OCI-LY7 (cell line): ENCODE measurements around the gene ZFAND2B. TPM values are rescaled to one million over a fixed set of nuclear protein-coding genes. Genes with fewer than 3 reads are reported as not detected.
"Not testable (repeated sequence)": the region's sequence is repeated elsewhere in the genome, so short reads cannot be mapped to it uniquely, and the experiment has no call there.

Experiments
- BruUV-seq: library from RNA; stranded (reverse); fragments of 400-500 nt; replicated peaks from 2 replicates; lab custom pipeline; 2021; lab: Mats Ljungman, UMichigan
- CTCF ChIA-PET: fragments of 300-600 bp; sonication (Branson Sonifier 250); formaldehyde crosslinking; loops from one replicate; lab custom pipeline; 2022; ENCODE audit warnings: antibody characterized with exemption; ENCODE audit not compliant: unreplicated experiment; lab: Charles Lee
- POLR2A ChIA-PET: fragments of 300-600 bp; sonication (Branson Sonifier 250); formaldehyde crosslinking; loops from one replicate; lab custom pipeline; 2022; ENCODE audit warnings: antibody characterized with exemption; lab: Charles Lee
- DNase-seq: peaks from one replicate; pipeline ENCODE4 v3.0.0-alpha.2; 2015; ENCODE audit warnings: low spot score
- H2AFZ ChIP-seq: fragments of 200-600 bp; sonication (generic), shearing (Covaris generic); 2 replicates; pipeline ENCODE4 v1.6.1; 2014; ENCODE audit warnings: mild to moderate bottlenecking, antibody characterized with exemption, low read length, moderate library complexity
- H3K27ac ChIP-seq: fragments of 200-600 bp; sonication (generic); 2 replicates; pipeline ENCODE4 v1.5.1; 2014; ENCODE audit warnings: mixed run types, low read depth, mild to moderate bottlenecking, moderate library complexity, low read length, inconsistent platforms; ENCODE audit not compliant: poor library complexity, severe bottlenecking
- H3K36me3 ChIP-seq: fragments of 200-600 bp; sonication (generic); 2 replicates; pipeline ENCODE4 v1.6.1; 2014; ENCODE audit warnings: mild to moderate bottlenecking, antibody characterized with exemption, low read length, moderate library complexity, mixed read lengths; ENCODE audit not compliant: insufficient read depth
- H3K4me1 ChIP-seq: fragments of 200-600 bp; sonication (generic); 2 replicates; pipeline ENCODE4 v1.5.1; 2014; ENCODE audit warnings: mild to moderate bottlenecking, low read length; ENCODE audit not compliant: insufficient read depth, poor library complexity, severe bottlenecking
- H3K4me2 ChIP-seq: fragments of 200-600 bp; sonication (generic); 2 replicates; pipeline ENCODE4 v1.6.1; 2014; ENCODE audit warnings: mild to moderate bottlenecking, low read length
- H3K4me3 ChIP-seq: fragments of 200-600 bp; sonication (generic); 2 replicates; pipeline ENCODE4 v1.5.1; 2014; ENCODE audit warnings: mild to moderate bottlenecking, low read depth, low read length; ENCODE audit not compliant: poor library complexity, severe bottlenecking
- H3K79me2 ChIP-seq: fragments of 200-600 bp; sonication (generic); 2 replicates; pipeline ENCODE4 v1.6.1; 2016; ENCODE audit warnings: low read depth, mild to moderate bottlenecking, low read length, moderate library complexity, mixed read lengths; ENCODE audit not compliant: insufficient read depth
- H3K9me2 ChIP-seq: fragments of 200-600 bp; sonication (generic); 2 replicates; pipeline ENCODE4 v1.6.1; 2016; ENCODE audit warnings: mild to moderate bottlenecking, low read length, mixed read lengths; ENCODE audit not compliant: insufficient read depth
- H3K9me3 ChIP-seq: fragments of 200-600 bp; sonication (generic); 2 replicates; pipeline ENCODE4 v1.6.1; 2014; ENCODE audit warnings: mild to moderate bottlenecking, mixed run types, low read length, mixed read lengths
- H4K20me1 ChIP-seq: fragments of 200-600 bp; sonication (generic); 2 replicates; pipeline ENCODE4 v1.6.1; 2014; ENCODE audit warnings: mild to moderate bottlenecking, antibody characterized with exemption, low read length, moderate library complexity, mixed read lengths; ENCODE audit not compliant: insufficient read depth
- EZH2phosphoT487 ChIP-seq: fragments of 200-600 bp; sonication (generic); IDR thresholded peaks from 2 replicates; pipeline ENCODE4 v1.6.1; 2018; ENCODE audit warnings: low read depth, borderline replicate concordance, mild to moderate bottlenecking, mixed run types, antibody characterized with exemption, low read length, moderate library complexity, mixed read lengths
- intact Hi-C: fragments of 100-400 bp; cut with micrococcal nuclease; formaldehyde crosslinking; loops from one replicate; pipeline ENCODE4 v1.10.0; 2022; ENCODE audit not compliant: unreplicated experiment
- total RNA-seq, 2 experiments: library from RNA; depleted of rRNA in 1 of 2; stranded (reverse); fragments of >200 nt in 1 of 2; shearing (Covaris generic) in 1 of 2; gene quantifications; 2 replicates each; pipeline ENCODE4 v1.2.3, GENCODE V29; 2014 to 2022
- TF ChIP-seq, protein P1 (sequence below): fragments of 200-600 bp; sonication (generic); conservative IDR thresholded peaks from 2 replicates; pipeline ENCODE4 v1.5.1; 2014; ENCODE audit warnings: mild to moderate bottlenecking, antibody characterized with exemption, low read length, moderate library complexity, mixed read lengths

The ZFAND2B gene
- total RNA-seq, 2 experiments from 2014 or later = 35.9 to 51.6 TPM

DNA sequence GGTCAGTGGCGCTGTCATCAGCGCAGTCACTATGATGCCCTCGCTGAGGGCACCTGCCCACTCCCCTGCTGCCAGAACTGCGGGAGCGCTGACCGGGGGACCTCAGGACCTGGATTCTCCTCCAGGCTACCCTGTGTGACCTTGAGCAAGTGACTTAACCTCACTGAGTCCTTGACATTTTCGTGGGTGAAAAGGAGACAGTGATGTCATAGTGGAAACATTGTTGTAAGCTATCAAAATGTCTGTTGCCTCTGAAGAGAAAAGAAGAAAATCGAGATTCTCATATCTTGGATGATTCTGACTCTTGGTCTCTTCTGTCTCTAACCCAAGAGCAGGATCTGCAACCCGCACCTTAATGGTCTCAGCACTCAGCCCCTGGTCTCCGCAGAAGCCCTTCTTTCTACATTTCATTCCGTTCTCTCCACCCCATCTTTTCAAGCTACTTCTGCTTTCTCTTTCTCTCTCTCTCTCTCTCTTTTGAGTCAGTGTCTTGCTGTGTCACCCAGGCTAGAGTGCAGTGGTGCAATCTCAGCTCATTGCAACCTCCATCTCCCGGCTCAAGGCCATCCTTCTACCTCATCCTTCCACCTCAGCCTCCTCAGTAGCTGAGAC, 48.1 kb downstream of the ZFAND2B start:
- Histone ChIP-seq H2AFZ (peak overlapping the region; percentile 49; the same call in 1 of the 2 replicates), H3K27ac (peak overlapping the region; percentile 96), H3K4me1 (peaks cover 40% of the 10 kb centered on the region), H3K36me3 (peaks cover 27% of the 10 kb centered on the region), H4K20me1 (no peaks in the 10 kb centered on the region), H3K4me3 (peak overlapping the region; percentile 87), H3K4me2 (peak overlapping the region; percentile 93), H3K9me2 (no peaks in the 10 kb centered on the region), H3K9me3 (no peaks in the 10 kb centered on the region), H3K79me2 (peaks cover 27% of the 10 kb centered on the region)
- ChIA-PET CTCF (interaction anchor here (0.6 to 2.6 kb wide), 2 partner anchors 23 to 37 kb away, joined by 3 to 7 read pairs; partner anchors contain the start of gene DNAJB2), POLR2A (interaction anchor here (1.0 to 1.9 kb wide), 7 partner anchors 9 to 48 kb away, joined by 3 to 15 read pairs (median 4); partner anchors contain the start of genes ANKZF1, ATG9A, GLB1L and STK16)
- no peak for TF ChIP-seq EZH2phosphoT487
- TF ChIP-seq, protein P1, sequence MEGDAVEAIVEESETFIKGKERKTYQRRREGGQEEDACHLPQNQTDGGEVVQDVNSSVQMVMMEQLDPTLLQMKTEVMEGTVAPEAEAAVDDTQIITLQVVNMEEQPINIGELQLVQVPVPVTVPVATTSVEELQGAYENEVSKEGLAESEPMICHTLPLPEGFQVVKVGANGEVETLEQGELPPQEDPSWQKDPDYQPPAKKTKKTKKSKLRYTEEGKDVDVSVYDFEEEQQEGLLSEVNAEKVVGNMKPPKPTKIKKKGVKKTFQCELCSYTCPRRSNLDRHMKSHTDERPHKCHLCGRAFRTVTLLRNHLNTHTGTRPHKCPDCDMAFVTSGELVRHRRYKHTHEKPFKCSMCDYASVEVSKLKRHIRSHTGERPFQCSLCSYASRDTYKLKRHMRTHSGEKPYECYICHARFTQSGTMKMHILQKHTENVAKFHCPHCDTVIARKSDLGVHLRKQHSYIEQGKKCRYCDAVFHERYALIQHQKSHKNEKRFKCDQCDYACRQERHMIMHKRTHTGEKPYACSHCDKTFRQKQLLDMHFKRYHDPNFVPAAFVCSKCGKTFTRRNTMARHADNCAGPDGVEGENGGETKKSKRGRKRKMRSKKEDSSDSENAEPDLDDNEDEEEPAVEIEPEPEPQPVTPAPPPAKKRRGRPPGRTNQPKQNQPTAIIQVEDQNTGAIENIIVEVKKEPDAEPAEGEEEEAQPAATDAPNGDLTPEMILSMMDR = 0 out of 2 replicates have a peak, but pooled peaks have one; percentile 21
- peak; percentile 56 for DNase-seq
- no TSS peak for BruUV-seq
- intact Hi-C loops = loop anchor here (1.0 to 10.0 kb wide), 2 partner anchors 41 to 360 kb away; no protein-coding TSS in a partner anchor

DNA sequence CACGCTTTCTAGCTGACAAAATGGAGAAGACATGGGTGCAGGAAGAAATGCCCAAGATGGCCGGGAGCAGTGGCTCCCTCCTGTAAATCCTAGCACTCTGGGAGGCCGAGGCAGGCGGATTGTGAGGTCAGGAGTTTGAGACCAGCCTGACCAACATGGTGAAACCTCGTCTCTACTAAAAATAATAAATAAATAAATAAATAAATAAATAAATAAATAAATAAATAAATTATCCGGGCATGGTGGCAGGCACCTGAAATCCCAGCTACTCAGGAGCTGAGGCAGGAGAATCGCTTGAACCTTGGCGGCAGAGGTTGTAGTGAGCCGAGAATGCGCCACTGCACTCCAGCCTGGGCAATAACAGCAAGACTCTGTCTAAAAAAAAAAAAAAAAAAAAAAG, 52.4 kb downstream of the ZFAND2B start:
- H3K4me2 ChIP-seq, DNase-seq, H3K79me2 ChIP-seq, BruUV-seq, H3K4me3 ChIP-seq, H3K9me2 ChIP-seq, H3K9me3 ChIP-seq, H3K36me3 ChIP-seq, H2AFZ ChIP-seq, H4K20me1 ChIP-seq, H3K27ac ChIP-seq, CTCF ChIA-PET: not testable (repeated sequence)
- intact Hi-C loops = loop anchor here (10.0 kb wide), 1 partner anchor 364 kb away; no protein-coding TSS in a partner anchor
- POLR2A ChIA-PET = interaction anchor here (0.9 to 1.4 kb wide), 2 partner anchors 10 to 15 kb away, joined by 4 to 6 read pairs; no protein-coding TSS in a partner anchor
- peaks cover 19% of the 10 kb centered on the region for H3K4me1 ChIP-seq

Other genes starting within 250 kb of the ZFAND2B start
- gene CDK5R2, start 247.1 kb upstream of the ZFAND2B start, total RNA-seq (2014; rRNA removed; shearing (Covaris generic)) = 0.09 and 0.41 TPM in 2 replicates
- 0.57 and 0.63 TPM in 2 replicates for gene CDK5R2, start 247.1 kb upstream of the ZFAND2B start, total RNA-seq (2022)
- not detected in 2 replicates for gene FEV, start 221.6 kb upstream of the ZFAND2B start, total RNA-seq (2014; rRNA removed; shearing (Covaris generic))
- gene FEV, start 221.6 kb upstream of the ZFAND2B start, total RNA-seq (2022) = not detected in 2 replicates
- not detected in 2 replicates for gene CRYBA2, start 213.4 kb upstream of the ZFAND2B start, total RNA-seq (2014; rRNA removed; shearing (Covaris generic))
- not detected in 2 replicates for gene CRYBA2, start 213.4 kb upstream of the ZFAND2B start, total RNA-seq (2022)
- not detected in 2 replicates for gene CFAP65, start 165.3 kb upstream of the ZFAND2B start, total RNA-seq (2014; rRNA removed; shearing (Covaris generic))
- not detected in 2 replicates for gene CFAP65, start 165.3 kb upstream of the ZFAND2B start, total RNA-seq (2022)
- gene IHH, start 145.9 kb upstream of the ZFAND2B start, total RNA-seq (2014; rRNA removed; shearing (Covaris generic)) = not detected in 2 replicates
- not detected in 2 replicates for gene IHH, start 145.9 kb upstream of the ZFAND2B start, total RNA-seq (2022)
- 12.7 and 14.9 TPM in 2 replicates for gene NHEJ1, start 46.0 kb upstream of the ZFAND2B start, total RNA-seq (2014; rRNA removed; shearing (Covaris generic))
- 12.3 and 14.3 TPM in 2 replicates for gene NHEJ1, start 46.0 kb upstream of the ZFAND2B start, total RNA-seq (2022)
- 2.7 and 4.0 TPM in 2 replicates for gene SLC23A3, start 36.8 kb upstream of the ZFAND2B start, total RNA-seq (2014; rRNA removed; shearing (Covaris generic))
- 3.1 and 6.7 TPM in 2 replicates for gene SLC23A3, start 36.8 kb upstream of the ZFAND2B start, total RNA-seq (2022)
- 39.2 and 40.1 TPM in 2 replicates for gene CNPPD1, start 29.9 kb upstream of the ZFAND2B start, total RNA-seq (2014; rRNA removed; shearing (Covaris generic))
- 67.5 and 68.2 TPM in 2 replicates for gene CNPPD1, start 29.9 kb upstream of the ZFAND2B start, total RNA-seq (2022)
- 44.9 and 59.1 TPM in 2 replicates for gene RETREG2, start 28.5 kb upstream of the ZFAND2B start, total RNA-seq (2014; rRNA removed; shearing (Covaris generic))
- gene RETREG2, start 28.5 kb upstream of the ZFAND2B start, total RNA-seq (2022) = 74.6 and 88.2 TPM in 2 replicates
- 4.0 and 6.4 TPM in 2 replicates for gene ABCB6, start 12.2 kb downstream of the ZFAND2B start, total RNA-seq (2014; rRNA removed; shearing (Covaris generic))
- gene ABCB6, start 12.2 kb downstream of the ZFAND2B start, total RNA-seq (2022) = 8.4 and 10.2 TPM in 2 replicates
- gene ATG9A, start 22.9 kb downstream of the ZFAND2B start, total RNA-seq (2014; rRNA removed; shearing (Covaris generic)) = 22.2 and 27.7 TPM in 2 replicates
- gene ATG9A, start 22.9 kb downstream of the ZFAND2B start, total RNA-seq (2022) = 23.4 and 27.3 TPM in 2 replicates
- gene ANKZF1, start 23.0 kb downstream of the ZFAND2B start, total RNA-seq (2014; rRNA removed; shearing (Covaris generic)) = 57.8 and 91.0 TPM in 2 replicates
- 73.2 and 82.4 TPM in 2 replicates for gene ANKZF1, start 23.0 kb downstream of the ZFAND2B start, total RNA-seq (2022)
- gene GLB1L, start 38.7 kb downstream of the ZFAND2B start, total RNA-seq (2014; rRNA removed; shearing (Covaris generic)) = 2.7 and 8.6 TPM in 2 replicates
- gene GLB1L, start 38.7 kb downstream of the ZFAND2B start, total RNA-seq (2022) = 6.4 and 6.9 TPM in 2 replicates
- 19.6 and 23.4 TPM in 2 replicates for gene STK16, start 38.7 kb downstream of the ZFAND2B start, total RNA-seq (2014; rRNA removed; shearing (Covaris generic))
- 39.5 and 42.8 TPM in 2 replicates for gene STK16, start 38.7 kb downstream of the ZFAND2B start, total RNA-seq (2022)
- gene TUBA4B, start 46.5 kb downstream of the ZFAND2B start, total RNA-seq (2014; rRNA removed; shearing (Covaris generic)) = not detected in 2 replicates
- gene TUBA4B, start 46.5 kb downstream of the ZFAND2B start, total RNA-seq (2022) = 0.28 TPM in 1 of 2 replicates, not detected in the other
- gene TUBA4A, start 47.1 kb downstream of the ZFAND2B start, total RNA-seq (2014; rRNA removed; shearing (Covaris generic)) = 62.8 and 96.0 TPM in 2 replicates
- 181 and 186 TPM in 2 replicates for gene TUBA4A, start 47.1 kb downstream of the ZFAND2B start, total RNA-seq (2022)
- 49.9 and 53.0 TPM in 2 replicates for gene DNAJB2, start 72.6 kb downstream of the ZFAND2B start, total RNA-seq (2014; rRNA removed; shearing (Covaris generic))
- 55.3 and 58.7 TPM in 2 replicates for gene DNAJB2, start 72.6 kb downstream of the ZFAND2B start, total RNA-seq (2022)
- not detected in 2 replicates for gene PTPRN, start 102.6 kb downstream of the ZFAND2B start, total RNA-seq (2014; rRNA removed; shearing (Covaris generic))
- gene PTPRN, start 102.6 kb downstream of the ZFAND2B start, total RNA-seq (2022) = not detected in 2 replicates
- not detected in 2 replicates for gene RESP18, start 126.0 kb downstream of the ZFAND2B start, total RNA-seq (2014; rRNA removed; shearing (Covaris generic))
- gene RESP18, start 126.0 kb downstream of the ZFAND2B start, total RNA-seq (2022) = not detected in 2 replicates
- 39.3 and 40.5 TPM in 2 replicates for gene DNPEP, start 181.1 kb downstream of the ZFAND2B start, total RNA-seq (2014; rRNA removed; shearing (Covaris generic))
- gene DNPEP, start 181.1 kb downstream of the ZFAND2B start, total RNA-seq (2022) = 54.2 and 63.6 TPM in 2 replicates
- not detected in 2 replicates for gene DES, start 211.6 kb downstream of the ZFAND2B start, total RNA-seq (2014; rRNA removed; shearing (Covaris generic))
- not detected in 2 replicates for gene DES, start 211.6 kb downstream of the ZFAND2B start, total RNA-seq (2022)
- gene SPEG, start 228.1 kb downstream of the ZFAND2B start, total RNA-seq (2014; rRNA removed; shearing (Covaris generic)) = 0.13 TPM in 1 of 2 replicates, not detected in the other
- 0.35 and 0.46 TPM in 2 replicates for gene SPEG, start 228.1 kb downstream of the ZFAND2B start, total RNA-seq (2022)